ENCODE measurements around the gene CHRM2.

DNA sequence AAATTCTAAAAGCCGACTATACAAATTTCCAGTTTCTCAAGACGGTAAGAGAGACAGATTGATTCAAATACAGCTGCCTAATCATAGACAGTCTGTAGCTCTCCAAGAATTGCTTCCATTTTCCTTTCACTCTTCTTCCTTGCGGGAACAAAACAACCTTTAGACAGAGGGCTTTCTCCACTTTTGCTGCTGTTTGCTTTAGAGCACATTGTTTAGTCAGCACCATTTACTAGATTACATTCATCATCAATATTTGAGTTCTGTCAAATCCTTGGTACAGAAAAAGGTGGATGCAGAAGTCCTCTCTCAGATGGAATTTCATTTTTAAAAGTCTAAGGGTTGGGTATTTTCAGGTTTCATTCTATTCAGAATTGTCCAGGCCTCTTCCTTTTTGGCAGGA lies 137.4 kb downstream of the CHRM2 start:
- TF ChIP-seq POLR2AphosphoS5 (IDR thresholded peaks at IDR 0.05; ENCODE audit: borderline replicate concordance, low read depth, low read length) (no peak), EZH2 (IDR thresholded peaks at IDR 0.05) (no peak), FOXP2 (optimal IDR thresholded peaks at IDR 0.05; ENCODE audit: control extremely low read depth, extremely low read length, insufficient read depth) (no peak)
